HCT116 (cell line): Measurements from ENCODE around the gene SH3PXD2A. TPM values are rescaled to one million over a fixed set of nuclear protein-coding genes. Genes with fewer than 3 reads are reported as not detected.

Source experiments
- ATAC-seq: fragments of 200-7000 bp; cut with Tn5 transposase; 2 replicates; pipeline ENCODE4 v1.9.1; 2020; ENCODE audit warnings: mild to moderate bottlenecking, moderate library complexity
- BruUV-seq: library from RNA; stranded (reverse); fragments of 400-500 nt; replicated peaks from 2 replicates; lab custom pipeline; 2021; lab: Mats Ljungman, UMichigan
- CTCF ChIA-PET: fragments of 300-600 bp; sonication (Branson Sonifier 250); formaldehyde crosslinking; loops from one replicate; lab custom pipeline; 2021; ENCODE audit warnings: antibody characterized with exemption; lab: Charles Lee
- POLR2A ChIA-PET: fragments of 300-600, 350-600 bp; sonication (Branson Sonifier 250); formaldehyde crosslinking; loops from one replicate; lab custom pipeline; 2021; ENCODE audit warnings: antibody characterized with exemption; lab: Charles Lee
- RAD21 ChIA-PET, 2 experiments: fragments of 300-600 bp; sonication (Branson Sonifier 250); formaldehyde crosslinking; loops; one replicate each; lab custom pipeline; 2023; ENCODE audit warnings: low total read pairs in 2 of 2; ENCODE audit not compliant: uncharacterized antibody in 2 of 2, unreplicated experiment in 2 of 2, low non-redundant PET in 1 of 2; lab: Charles Lee
- DNase-seq: peaks from one replicate; pipeline ENCODE4 v3.0.0-alpha.2; 2010; ENCODE audit warnings: low read depth, low spot score
- H2AFZ ChIP-seq: fragments of 200-600 bp; shearing (Covaris generic), sonication (generic); 2 replicates; pipeline ENCODE4 v1.6.1; 2017; ENCODE audit warnings: low read depth, mixed run types, mixed read lengths, antibody characterized with exemption, low read length; ENCODE audit not compliant: poor library complexity, severe bottlenecking
- H3K27ac ChIP-seq: 2 replicates; pipeline ENCODE4 v1.5.1; 2012; ENCODE audit warnings: low read depth, low read length
- H3K27me3 ChIP-seq: fragments of 200-600 bp; sonication (generic); 2 replicates; pipeline ENCODE4 v1.6.1; 2016; ENCODE audit warnings: mixed run types, low read length, mixed read lengths; ENCODE audit not compliant: insufficient read depth
- H3K36me3 ChIP-seq, 2 experiments: fragments of 200-500 bp in 1 of 2; fragments of 200-600 bp in 1 of 2; sonication (Bioruptor generic) in 1 of 2; sonication (generic) in 1 of 2; 2 replicates each; pipeline versions ENCODE4 v1.5.1 to v1.6.1; 2014 to 2016; ENCODE audit warnings: low read length in 2 of 2, inconsistent platforms in 1 of 2, mixed read lengths in 1 of 2, mixed run types in 1 of 2; ENCODE audit not compliant: insufficient read depth in 2 of 2, control insufficient read depth in 1 of 2
- H3K4me1 ChIP-seq, 2 experiments: fragments of 200-600 bp in 1 of 2; sonication (generic) in 1 of 2; 2 replicates each; pipeline versions ENCODE4 v1.5.1 to v1.6.1; 2012 to 2017; ENCODE audit warnings: low read length in 2 of 2, inconsistent platforms in 1 of 2, mild to moderate bottlenecking in 1 of 2, mixed read lengths in 1 of 2, mixed run types in 1 of 2, moderate library complexity in 1 of 2; ENCODE audit not compliant: insufficient read depth in 2 of 2, control insufficient read depth in 1 of 2
- H3K4me2 ChIP-seq: fragments of 200-600 bp; sonication (generic); 2 replicates; pipeline ENCODE4 v1.6.1; 2017; ENCODE audit warnings: mixed run types, low read length, mixed read lengths
- H3K4me3 ChIP-seq, 2 experiments: fragments of 200-600 bp in 1 of 2; sonication (generic) in 1 of 2; replicated peaks in 1 of 2; 2 replicates each; pipeline ENCODE4 v1.5.1; 2011 to 2016; ENCODE audit warnings: low read length in 2 of 2, control low read depth in 1 of 2, low read depth in 1 of 2, mild to moderate bottlenecking in 1 of 2, mixed read lengths in 1 of 2, mixed run types in 1 of 2
- H3K79me2 ChIP-seq: fragments of 200-600 bp; sonication (generic); 2 replicates; pipeline ENCODE4 v1.6.1; 2017; ENCODE audit warnings: mild to moderate bottlenecking, mixed run types, low read length, moderate library complexity, mixed read lengths; ENCODE audit not compliant: insufficient read depth
- H3K9ac ChIP-seq: fragments of 200-600 bp; sonication (generic); 2 replicates; pipeline ENCODE4 v1.6.1; 2016; ENCODE audit warnings: low read length, mixed read lengths
- H3K9me2 ChIP-seq: fragments of 200-600 bp; sonication (generic), shearing (Covaris generic); 2 replicates; pipeline ENCODE4 v1.6.1; 2017; ENCODE audit warnings: mixed run types, mild to moderate bottlenecking, moderate library complexity; ENCODE audit not compliant: insufficient read depth
- H3K9me3 ChIP-seq, 2 experiments: fragments of 200-500 bp in 1 of 2; fragments of 200-600 bp in 1 of 2; sonication (Bioruptor generic) in 1 of 2; sonication (generic) in 1 of 2; 2 replicates each; pipeline ENCODE4 v1.6.1; 2014 to 2017; ENCODE audit warnings: low read length in 2 of 2, mixed read lengths in 2 of 2, inconsistent platforms in 1 of 2, low read depth in 1 of 2, mild to moderate bottlenecking in 1 of 2, mixed run types in 1 of 2, moderate library complexity in 1 of 2; ENCODE audit not compliant: control insufficient read depth in 1 of 2, insufficient read depth in 1 of 2
- H4K20me1 ChIP-seq: fragments of 200-600 bp; sonication (generic), shearing (Covaris generic); 2 replicates; pipeline ENCODE4 v1.6.1; 2017; ENCODE audit warnings: mixed run types, mild to moderate bottlenecking, moderate library complexity; ENCODE audit not compliant: insufficient read depth
- CEBPB ChIP-seq: IDR thresholded peaks from 2 replicates; pipeline ENCODE4 v1.6.1; 2012; ENCODE audit warnings: low read depth
- POLR2A ChIP-seq: IDR thresholded peaks from 2 replicates; pipeline ENCODE4 v1.7.0; 2011; ENCODE audit warnings: borderline replicate concordance; ENCODE audit not compliant: insufficient read depth, insufficient read length; ENCODE audit errors: extremely low read depth
- POLR2AphosphoS5 ChIP-seq: IDR thresholded peaks from 2 replicates; pipeline ENCODE4 v1.6.1; 2011; ENCODE audit warnings: mild to moderate bottlenecking, low read depth, low read length, moderate library complexity
- RAD21 ChIP-seq: IDR thresholded peaks from 2 replicates; pipeline ENCODE4 v1.6.1; 2012; ENCODE audit warnings: low read depth, mild to moderate bottlenecking
- SIN3A ChIP-seq: IDR thresholded peaks from 2 replicates; pipeline ENCODE4 v1.6.1; 2012; ENCODE audit warnings: low read depth
- SP1 ChIP-seq: IDR thresholded peaks from 2 replicates; pipeline ENCODE4 v1.6.1; 2012; ENCODE audit warnings: low read depth
- SRF ChIP-seq: IDR thresholded peaks from 2 replicates; pipeline ENCODE4 v1.6.1; 2012; ENCODE audit warnings: low read depth
- intact Hi-C: fragments of 100-400 bp; cut with micrococcal nuclease; formaldehyde crosslinking; loops from 2 replicates; pipeline ENCODE4 v1.10.0; 2022
- total RNA-seq: library from RNA; stranded (reverse); gene quantifications from one replicate; pipeline ENCODE4 v1.2.1, GENCODE V29; 2021; ENCODE audit not compliant: unreplicated experiment
- TF ChIP-seq, protein P1 (sequence below), 3 experiments: fragments of 200-600 bp in 1 of 3; sonication (generic) in 1 of 3; IDR thresholded peaks in 2 of 3; conservative IDR thresholded peaks in 1 of 3; 2 replicates each; pipeline ENCODE4 v1.5.1; 2012 to 2017; ENCODE audit warnings: low read depth in 2 of 3, low read length in 2 of 3, antibody characterized with exemption in 1 of 3, borderline replicate concordance in 1 of 3, control low read depth in 1 of 3, mild to moderate bottlenecking in 1 of 3, mixed read lengths in 1 of 3, mixed run types in 1 of 3, moderate library complexity in 1 of 3; ENCODE audit not compliant: insufficient read depth in 1 of 3

Gene SH3PXD2A
- total RNA-seq, 1 experiment from 2014 or later: 8.7 TPM

DNA sequence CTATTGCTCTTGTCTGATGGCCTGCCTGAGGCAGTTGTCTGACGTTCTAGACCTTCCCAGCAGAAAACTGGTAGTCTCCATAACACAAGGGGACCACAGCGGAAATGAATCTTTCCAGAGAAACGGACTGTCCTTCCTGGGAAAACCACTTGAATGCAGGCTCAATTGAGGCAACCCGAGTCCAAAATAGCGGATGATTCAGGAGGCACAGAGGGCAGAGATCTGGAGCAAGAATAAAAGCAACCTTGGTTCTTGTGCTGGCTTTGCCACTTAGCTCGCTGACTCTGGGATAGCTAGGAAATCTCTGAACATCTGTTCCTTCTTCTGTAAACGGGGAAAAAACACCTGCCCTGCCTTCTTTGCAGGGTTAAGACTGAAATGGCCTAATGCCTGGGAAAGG lies 183.0 kb downstream of the SH3PXD2A start (continued):
- TF ChIP-seq SIN3A (no peak), CEBPB (no peak)

DNA sequence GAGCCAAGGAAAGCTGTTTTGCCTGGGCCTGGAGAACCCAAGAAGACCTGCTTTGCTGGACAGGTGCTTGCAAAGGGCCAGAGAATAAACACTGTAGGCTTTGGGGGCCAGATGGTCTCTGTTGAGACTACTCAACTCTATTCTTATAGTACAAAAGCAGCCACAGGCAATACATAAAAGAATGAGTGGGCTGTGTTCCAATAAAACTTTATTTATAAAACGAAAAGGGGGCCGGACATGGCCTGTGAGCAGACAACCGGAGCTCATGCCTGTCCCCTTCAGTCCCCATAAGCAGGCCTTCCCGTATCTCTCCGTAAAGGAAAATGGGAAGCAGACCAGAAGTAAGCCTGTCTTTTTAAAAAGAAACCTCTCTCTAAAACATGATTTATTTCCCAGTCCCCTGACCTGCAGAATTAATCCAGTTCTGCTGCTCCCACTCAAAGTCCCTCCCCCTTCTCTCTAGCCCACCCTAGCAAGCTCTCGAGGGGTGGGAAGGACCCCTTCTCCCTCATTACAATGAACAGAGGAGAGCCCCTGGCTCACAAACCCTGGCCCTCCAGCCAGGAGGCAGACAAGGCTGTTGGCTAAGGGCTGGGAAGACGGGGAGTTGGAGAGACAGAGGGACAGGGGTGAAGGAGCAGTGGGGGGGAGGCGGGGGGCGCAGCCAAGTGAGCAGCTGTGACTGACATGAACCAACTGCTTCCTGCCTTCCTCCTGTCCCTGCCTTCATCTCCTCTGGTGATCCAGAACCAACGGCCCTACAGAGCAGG lies 184.1 kb downstream of the SH3PXD2A start:
- POLR2A ChIA-PET: no interaction called here
- TF ChIP-seq RAD21: no peak
- no peak for TF ChIP-seq POLR2AphosphoS5
- no peak for TF ChIP-seq CEBPB
- no peak for TF ChIP-seq SP1
- TF ChIP-seq, protein P1, sequence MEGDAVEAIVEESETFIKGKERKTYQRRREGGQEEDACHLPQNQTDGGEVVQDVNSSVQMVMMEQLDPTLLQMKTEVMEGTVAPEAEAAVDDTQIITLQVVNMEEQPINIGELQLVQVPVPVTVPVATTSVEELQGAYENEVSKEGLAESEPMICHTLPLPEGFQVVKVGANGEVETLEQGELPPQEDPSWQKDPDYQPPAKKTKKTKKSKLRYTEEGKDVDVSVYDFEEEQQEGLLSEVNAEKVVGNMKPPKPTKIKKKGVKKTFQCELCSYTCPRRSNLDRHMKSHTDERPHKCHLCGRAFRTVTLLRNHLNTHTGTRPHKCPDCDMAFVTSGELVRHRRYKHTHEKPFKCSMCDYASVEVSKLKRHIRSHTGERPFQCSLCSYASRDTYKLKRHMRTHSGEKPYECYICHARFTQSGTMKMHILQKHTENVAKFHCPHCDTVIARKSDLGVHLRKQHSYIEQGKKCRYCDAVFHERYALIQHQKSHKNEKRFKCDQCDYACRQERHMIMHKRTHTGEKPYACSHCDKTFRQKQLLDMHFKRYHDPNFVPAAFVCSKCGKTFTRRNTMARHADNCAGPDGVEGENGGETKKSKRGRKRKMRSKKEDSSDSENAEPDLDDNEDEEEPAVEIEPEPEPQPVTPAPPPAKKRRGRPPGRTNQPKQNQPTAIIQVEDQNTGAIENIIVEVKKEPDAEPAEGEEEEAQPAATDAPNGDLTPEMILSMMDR (IDR thresholded peaks at IDR 0.05 in 2 of 3, conservative IDR thresholded peaks at IDR 0.05 in 1 of 3; ENCODE audit: borderline replicate concordance in 1 of 3, insufficient read depth in 1 of 3, low read depth in 2 of 3, low read length in 2 of 3): no peak
- no peak for TF ChIP-seq SRF
- TF ChIP-seq POLR2A: no peak
- RAD21 ChIA-PET: no interaction called here
- Histone ChIP-seq H3K9ac (no peak overlapping the region), H3K27me3 (no peaks in the 10 kb centered on the region), H3K4me1 (peaks cover 3% of the 10 kb centered on the region in 2 experiments; a peak in 3 of 4 replicates), H3K4me2 (no peak overlapping the region), H4K20me1 (no peaks in the 10 kb centered on the region), H3K9me2 (no peaks in the 10 kb centered on the region), H3K79me2 (no peaks in the 10 kb centered on the region), H3K36me3 (no peaks in the 10 kb centered on the region), H3K9me3 (no peaks in the 10 kb centered on the region), H3K27ac (no peak overlapping the region), H3K4me3 (no peak overlapping the region), H2AFZ (no peak overlapping the region)
- intact Hi-C loops: no loop called here
- CTCF ChIA-PET: interaction anchor here (1.1 kb wide), 1 partner anchor 15 kb away, joined by 3 read pairs; no protein-coding TSS in a partner anchor
- no TSS peak for BruUV-seq
- DNase-seq (no peak), ATAC-seq (no peak)
